Left lung (tissue), 10 donors: ENCODE data around the gene GBE1. TPM values are rescaled to one million over a fixed set of nuclear protein-coding genes. Genes with fewer than 3 reads are reported as not detected.
A peak's percentile ranks its signal among the peaks of the same experiment; 100 is the strongest.
"Not testable (repeated sequence)": the region's sequence is repeated elsewhere in the genome, so short reads cannot be mapped to it uniquely, and the experiment has no call there.

ENCODE experiments used
- ATAC-seq: fragments of 200-7000 bp; cut with Tn5 transposase; one replicate; pipeline ENCODE4 v1.9.1; 2020; ENCODE audit warnings: moderate library complexity
- DNase-seq, 4 donors: peaks; one replicate each; pipeline ENCODE4 v3.0.0-alpha.2; 2013 to 2020
- H3K27ac ChIP-seq, 2 donors: fragments of 200-600 bp; sonication (generic) in 1 of 2; one replicate each; pipeline versions ENCODE4 v1.5.0 to v1.8.0; 2020 to 2021
- H3K27me3 ChIP-seq, 2 donors: fragments of 200-600 bp; sonication (generic) in 1 of 2; one replicate each; pipeline versions ENCODE4 v1.5.0 to v1.8.0; 2020 to 2021
- H3K36me3 ChIP-seq, 2 donors: fragments of 200-600 bp; sonication (generic) in 1 of 2; one replicate each; pipeline versions ENCODE4 v1.5.0 to v1.8.0; 2020 to 2021
- H3K4me1 ChIP-seq, 2 donors: fragments of 200-600 bp; one replicate each; pipeline ENCODE4 v1.8.0; 2021
- H3K4me3 ChIP-seq, 2 donors: fragments of 200-600 bp; sonication (generic) in 1 of 2; one replicate each; pipeline versions ENCODE4 v1.5.0 to v1.8.0; 2020 to 2021; ENCODE audit warnings: mild to moderate bottlenecking in 1 of 2
- H3K9me3 ChIP-seq, 2 donors: fragments of 200-600 bp; sonication (generic) in 1 of 2; one replicate each; pipeline versions ENCODE4 v1.5.0 to v1.8.0; 2020 to 2021
- intact Hi-C, 2 donors: fragments of 100-400 bp; cut with DNase I; formaldehyde crosslinking; loops; one replicate each; pipeline versions ENCODE4 v1.11.2 to v1.14.2; 2022
- polyA plus RNA-seq, 6 donors: library from polyadenylated mRNA; unstranded; fragments of 120-200 nt; gene quantifications; one replicate each; pipeline ENCODE4 v1.2.1, GENCODE V29; 2013; ENCODE audit not compliant: insufficient read length in 6 of 6
- total RNA-seq, 2 donors: library from RNA; stranded (reverse); fragmentation: NEBNext Ultra II Directional; extraction: Animal tissue kit (Norgen Biotek cat#: 25700); gene quantifications; one replicate each; pipeline ENCODE4 v1.2.1, GENCODE V29; 2021
- TF ChIP-seq, protein P1 (sequence below), 2 donors: fragments of 200-600 bp; sonication (generic) in 1 of 2; IDR thresholded peaks; one replicate each; pipeline versions ENCODE4 v1.5.0 to v1.8.0; 2021; ENCODE audit warnings: antibody characterized with exemption in 2 of 2
- donor health status: DM: no; HTN: yes; CAD: no.
- donor health status: DM: no; HTN: no; CAD: no.

The GBE1 gene
- total and polyA plus RNA-seq, 8 donors = 13.3 to 53.1 (median 16.3) TPM

DNA sequence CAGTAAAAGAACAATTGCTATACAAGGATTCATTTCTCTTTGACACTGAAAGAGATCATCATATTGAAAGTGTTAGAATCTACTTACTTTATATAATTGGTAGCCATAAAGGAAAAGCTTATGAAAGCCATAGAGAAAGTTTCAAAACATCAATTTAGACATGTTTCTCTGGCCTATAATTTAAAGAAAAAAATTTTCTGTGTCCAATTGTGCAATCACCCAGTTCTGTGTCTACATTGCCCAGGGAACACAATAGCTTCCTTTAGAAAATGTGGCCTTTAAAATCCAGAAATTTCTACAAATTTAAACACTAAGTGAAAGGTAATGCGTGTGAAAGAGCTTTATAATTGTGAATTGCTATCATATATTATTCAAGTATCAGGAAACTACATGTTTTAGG, 259.2 kb downstream of the GBE1 start:
- ATAC-seq (no peak), DNase-seq (no peak)
- H3K4me1 ChIP-seq = no peaks in the 10 kb centered on the region
- no peaks in the 10 kb centered on the region for H3K27me3 ChIP-seq
- H3K27ac ChIP-seq = no peak overlapping the region
- TF ChIP-seq, protein P1, sequence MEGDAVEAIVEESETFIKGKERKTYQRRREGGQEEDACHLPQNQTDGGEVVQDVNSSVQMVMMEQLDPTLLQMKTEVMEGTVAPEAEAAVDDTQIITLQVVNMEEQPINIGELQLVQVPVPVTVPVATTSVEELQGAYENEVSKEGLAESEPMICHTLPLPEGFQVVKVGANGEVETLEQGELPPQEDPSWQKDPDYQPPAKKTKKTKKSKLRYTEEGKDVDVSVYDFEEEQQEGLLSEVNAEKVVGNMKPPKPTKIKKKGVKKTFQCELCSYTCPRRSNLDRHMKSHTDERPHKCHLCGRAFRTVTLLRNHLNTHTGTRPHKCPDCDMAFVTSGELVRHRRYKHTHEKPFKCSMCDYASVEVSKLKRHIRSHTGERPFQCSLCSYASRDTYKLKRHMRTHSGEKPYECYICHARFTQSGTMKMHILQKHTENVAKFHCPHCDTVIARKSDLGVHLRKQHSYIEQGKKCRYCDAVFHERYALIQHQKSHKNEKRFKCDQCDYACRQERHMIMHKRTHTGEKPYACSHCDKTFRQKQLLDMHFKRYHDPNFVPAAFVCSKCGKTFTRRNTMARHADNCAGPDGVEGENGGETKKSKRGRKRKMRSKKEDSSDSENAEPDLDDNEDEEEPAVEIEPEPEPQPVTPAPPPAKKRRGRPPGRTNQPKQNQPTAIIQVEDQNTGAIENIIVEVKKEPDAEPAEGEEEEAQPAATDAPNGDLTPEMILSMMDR (IDR thresholded peaks at IDR 0.05) = no peak
- intact Hi-C loops = no loop called here
- H3K36me3 ChIP-seq = peaks cover 0 to 6% of the 10 kb centered on the region in 2 donors
- no peaks in the 10 kb centered on the region for H3K9me3 ChIP-seq
- no peak overlapping the region for H3K4me3 ChIP-seq

DNA sequence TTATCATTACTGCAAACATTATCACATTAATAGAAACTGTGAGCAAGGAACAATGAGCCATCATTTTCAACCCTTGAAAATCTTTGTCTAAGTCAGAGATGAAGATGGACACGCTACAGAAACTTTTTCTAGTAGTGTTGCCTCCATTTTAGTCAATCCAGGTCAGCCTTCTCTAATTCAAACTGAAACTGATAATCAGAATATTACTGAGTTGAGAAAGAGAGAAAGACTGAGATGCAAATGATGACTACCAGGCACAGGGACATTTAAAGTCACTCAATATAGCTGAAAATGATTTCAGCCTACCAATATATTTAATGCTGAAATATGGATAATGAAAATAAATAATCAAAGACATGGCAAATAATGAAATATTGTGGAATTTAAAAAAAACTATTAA, 261.4 kb downstream of the GBE1 start:
- TF ChIP-seq, protein P1 (IDR thresholded peaks at IDR 0.05) = no peak
- Histone ChIP-seq H3K27ac (no peak overlapping the region), H3K36me3 (peaks cover 0 to 11% of the 10 kb centered on the region in 2 donors), H3K4me3 (no peak overlapping the region), H3K27me3 (no peaks in the 10 kb centered on the region), H3K4me1 (no peaks in the 10 kb centered on the region), H3K9me3 (no peaks in the 10 kb centered on the region)
- ATAC-seq (no peak), DNase-seq (no peak)
- intact Hi-C loops = no loop called here

DNA sequence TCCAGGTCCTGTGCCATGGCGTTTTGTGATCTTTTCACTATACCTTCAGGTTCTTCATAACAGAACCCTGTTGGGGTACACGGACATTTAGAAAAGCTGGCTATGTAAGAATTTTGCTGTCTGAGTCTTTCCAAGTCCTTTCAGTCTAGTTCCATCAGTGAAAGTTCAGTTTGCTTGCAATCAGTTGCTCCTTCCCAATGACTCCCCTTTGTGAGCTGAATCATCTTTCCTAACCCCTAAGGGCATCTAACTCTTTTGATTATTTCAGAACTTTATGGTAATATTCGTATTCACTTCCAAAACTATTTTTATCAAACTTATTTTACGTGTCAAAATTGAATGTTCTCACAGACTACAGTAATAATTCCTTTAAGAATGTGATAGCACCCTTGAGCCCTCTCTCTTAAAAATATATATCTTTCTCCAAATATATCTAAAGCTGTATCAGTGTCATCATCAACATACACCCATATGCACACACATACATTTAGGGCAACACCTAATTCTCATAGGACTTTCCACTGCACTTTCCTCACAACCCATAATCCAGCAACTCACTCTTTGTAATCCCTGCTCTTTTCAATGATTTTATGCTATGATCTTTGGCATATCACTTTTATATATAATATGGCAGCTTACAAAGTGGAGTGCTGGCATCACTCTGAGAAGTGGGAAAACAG, 263.7 kb downstream of the GBE1 start:
- no peak overlapping the region for H3K4me3 ChIP-seq
- no peak for ATAC-seq
- peaks cover 0 to 11% of the 10 kb centered on the region in 2 donors for H3K36me3 ChIP-seq
- no peaks in the 10 kb centered on the region for H3K9me3 ChIP-seq
- H3K27me3 ChIP-seq = no peaks in the 10 kb centered on the region
- H3K27ac ChIP-seq = no peak overlapping the region
- peaks cover 0 to 2% of the 10 kb centered on the region in 2 donors for H3K4me1 ChIP-seq
- DNase-seq = no peak
- intact Hi-C loops = no loop called here
- TF ChIP-seq, protein P1 (IDR thresholded peaks at IDR 0.05) = no peak

DNA sequence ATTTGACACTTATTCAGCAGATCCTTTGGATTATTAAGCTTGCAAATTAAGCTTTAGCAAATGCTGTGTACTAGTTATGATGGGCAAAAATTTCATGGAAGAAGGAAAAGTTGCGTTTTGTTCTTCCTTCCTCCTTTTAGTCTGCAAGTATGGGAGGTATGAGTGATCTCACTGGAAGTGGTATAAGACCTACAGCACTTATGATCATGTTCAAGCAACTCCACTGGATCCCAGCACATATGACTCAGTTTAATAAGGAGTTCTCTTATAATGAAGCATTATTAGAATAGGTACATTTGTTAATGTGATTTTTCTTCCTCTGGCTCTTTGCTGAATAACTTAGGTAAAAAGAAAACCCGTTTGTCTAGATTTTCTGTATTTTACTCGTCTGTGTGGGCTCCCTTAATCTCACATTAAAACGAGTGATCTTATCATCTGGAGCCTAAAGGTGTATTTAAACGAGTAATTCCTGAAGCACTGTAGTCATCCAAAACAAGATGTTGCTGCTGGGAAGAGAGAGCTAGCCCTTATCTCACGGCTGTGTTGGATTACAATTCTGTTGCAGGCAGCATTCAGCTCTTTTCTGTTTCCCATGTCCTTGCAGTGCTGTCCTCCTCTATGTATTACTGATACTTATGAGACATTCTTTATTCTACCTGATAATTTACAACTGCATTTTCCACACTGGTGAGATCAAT, 264.9 kb downstream of the GBE1 start:
- intact Hi-C loops = no loop called here
- Histone ChIP-seq H3K9me3 (no peaks in the 10 kb centered on the region), H3K27me3 (no peaks in the 10 kb centered on the region), H3K4me1 (peaks cover 0 to 14% of the 10 kb centered on the region in 2 donors), H3K4me3 (no peak overlapping the region), H3K27ac (no peak overlapping the region), H3K36me3 (peaks cover 0 to 11% of the 10 kb centered on the region in 2 donors)
- ATAC-seq (no peak), DNase-seq (no peak)
- TF ChIP-seq, protein P1 (IDR thresholded peaks at IDR 0.05) = no peak

DNA sequence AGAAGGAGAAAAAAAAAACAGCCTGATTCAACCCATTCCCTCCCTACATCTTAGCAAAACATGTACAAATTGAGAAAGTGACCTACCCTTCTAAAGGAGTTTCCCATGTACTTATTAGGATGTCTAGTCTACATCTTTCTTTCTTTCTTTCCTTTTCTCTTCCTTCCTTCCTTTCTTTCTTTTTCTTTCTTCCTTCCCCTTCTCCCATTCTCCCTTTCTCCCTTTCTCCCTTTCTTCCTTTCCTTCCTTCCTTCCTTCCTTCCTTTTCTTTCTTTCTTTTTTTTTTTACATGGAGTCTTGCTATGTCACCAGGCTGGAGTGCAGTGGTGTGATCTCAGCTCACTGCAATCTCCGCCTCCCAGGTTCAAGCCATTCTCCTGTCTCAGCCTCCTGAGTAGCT, 269.0 kb downstream of the GBE1 start:
- ATAC-seq, H3K36me3 ChIP-seq, DNase-seq, H3K4me3 ChIP-seq, H3K9me3 ChIP-seq, intact Hi-C loops, H3K27me3 ChIP-seq: not testable (repeated sequence)
- Histone ChIP-seq H3K4me1 (peaks cover 0 to 23% of the 10 kb centered on the region in 2 donors), H3K27ac (peak overlapping the region; percentile 22 to 45)
